ENCODE measurements around the gene POC5. TPM values are rescaled to one million over a fixed set of nuclear protein-coding genes. Genes with fewer than 3 reads are reported as not detected.

POC5 gene
- total and polyA plus RNA-seq, 9 donors: 8.3 to 14.4 (median 12.1) TPM

DNA sequence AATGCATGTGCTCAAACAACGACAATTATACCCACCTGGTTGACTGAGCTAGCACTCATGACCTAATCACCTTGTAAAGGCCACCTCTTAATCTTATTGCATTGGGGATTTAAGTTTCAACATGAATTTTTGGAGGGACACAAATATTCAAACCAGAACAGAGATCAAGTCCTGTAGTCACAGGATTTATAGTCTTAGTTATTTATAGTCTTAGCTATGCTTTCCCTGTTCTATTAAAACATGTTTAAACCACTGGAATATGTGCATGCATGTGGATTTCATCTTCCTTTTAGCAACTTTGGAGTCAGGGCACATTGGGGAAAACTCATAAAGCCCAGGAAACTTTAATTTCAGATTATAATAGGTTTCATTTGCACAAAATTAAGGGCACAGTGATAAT is 79.3 kb downstream of the POC5 start:
- no peak for TF ChIP-seq CTCF (IDR thresholded peaks at IDR 0.05)
- H3K4me3 ChIP-seq: no peak overlapping the region
- no peaks in the 10 kb centered on the region for H3K27me3 ChIP-seq
- no peak for DNase-seq
- H3K4me1 ChIP-seq (ENCODE audit: insufficient read depth): no peaks in the 10 kb centered on the region
- intact Hi-C loops (cut with DNase I): no loop called here
- H3K27ac ChIP-seq: no peak overlapping the region
- 85 to 90% (median 87%) methylated on average over 1 of the region's 1 CpG for WGBS, 3 donors
- no peaks in the 10 kb centered on the region for H3K9me3 ChIP-seq
- no peaks in the 10 kb centered on the region for H3K36me3 ChIP-seq

GRCh38 chr5:75632321-75632720 is 84.9 kb downstream of the POC5 start:
- no peaks in the 10 kb centered on the region for H3K36me3 ChIP-seq
- DNase-seq: no peak
- H3K9me3 ChIP-seq: no peaks in the 10 kb centered on the region
- no peak for TF ChIP-seq CTCF (IDR thresholded peaks at IDR 0.05)
- no peak for TF ChIP-seq POLR2A (IDR thresholded peaks at IDR 0.05)
- no peak for TF ChIP-seq EP300 (IDR thresholded peaks at IDR 0.05)
- H3K4me3 ChIP-seq: no peak overlapping the region
- intact Hi-C loops (cut with DNase I): no loop called here
- 89 to 100% (median 95%) methylated on average over 1 of the region's 1 CpG for WGBS, 3 donors
- H3K27ac ChIP-seq: no peak overlapping the region
- no peaks in the 10 kb centered on the region for H3K27me3 ChIP-seq
- no peaks in the 10 kb centered on the region for H3K4me1 ChIP-seq (ENCODE audit: insufficient read depth)

DNA sequence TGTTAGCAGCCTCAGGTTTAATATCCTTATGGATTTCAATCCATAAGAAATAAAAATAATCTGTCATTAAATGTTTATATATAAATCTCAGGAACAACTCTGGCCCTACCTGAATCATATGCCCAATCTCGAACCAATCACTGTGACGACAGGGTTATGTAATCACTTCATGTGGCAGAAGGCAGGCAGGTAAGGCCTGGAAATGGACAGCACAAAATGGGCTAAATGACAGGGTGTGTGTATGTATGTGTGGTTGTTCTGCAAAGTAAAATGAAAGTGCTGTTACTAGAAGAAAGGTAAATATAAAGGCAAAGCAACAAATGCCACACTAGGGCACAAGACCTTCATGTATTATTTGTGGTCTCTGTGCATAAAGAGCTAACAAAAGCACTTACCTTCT is 86.4 kb downstream of the POC5 start:
- 96 to 99% (median 98%) methylated on average over 2 of the region's 2 CpGs for WGBS, 3 donors
- TF ChIP-seq CTCF (IDR thresholded peaks at IDR 0.05) (no peak), EP300 (IDR thresholded peaks at IDR 0.05) (no peak), POLR2A (IDR thresholded peaks at IDR 0.05) (no peak)
- Histone ChIP-seq H3K27me3 (no peaks in the 10 kb centered on the region), H3K27ac (no peak overlapping the region), H3K9me3 (no peaks in the 10 kb centered on the region), H3K36me3 (no peaks in the 10 kb centered on the region), H3K4me1 (ENCODE audit: insufficient read depth) (no peaks in the 10 kb centered on the region), H3K4me3 (no peak overlapping the region)
- no peak for DNase-seq
- intact Hi-C loops (cut with DNase I): no loop called here

DNA sequence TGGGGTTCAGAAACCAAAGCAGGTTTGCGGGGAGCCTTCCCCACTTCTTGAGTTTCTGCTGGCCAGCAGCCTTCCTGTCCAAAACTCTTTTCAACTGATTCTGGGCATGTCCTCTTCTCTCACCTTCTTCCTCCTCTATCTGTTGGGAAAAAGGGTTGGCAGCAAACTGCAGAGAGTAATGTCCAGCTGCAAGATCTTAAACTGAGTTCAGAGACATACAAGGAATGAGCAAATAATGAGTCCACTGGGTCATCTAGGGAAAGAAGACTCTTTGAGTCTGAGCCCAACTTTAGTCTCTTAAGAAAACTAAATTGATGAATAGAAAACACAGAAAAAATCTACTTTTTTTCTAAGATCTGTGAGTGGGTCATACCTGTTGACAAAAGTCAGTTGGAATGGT is 89.4 kb downstream of the POC5 start:
- TF ChIP-seq EP300 (IDR thresholded peaks at IDR 0.05): no peak
- no peak for TF ChIP-seq CTCF (IDR thresholded peaks at IDR 0.05)
- TF ChIP-seq POLR2A (IDR thresholded peaks at IDR 0.05): no peak
- no peaks in the 10 kb centered on the region for H3K9me3 ChIP-seq
- no peak for DNase-seq
- H3K4me1 ChIP-seq (ENCODE audit: insufficient read depth): peaks cover 1% of the 10 kb centered on the region
- WGBS, 3 donors: 98 to 100% (median 100%) methylated on average over 1 of the region's 1 CpG
- H3K27me3 ChIP-seq: no peaks in the 10 kb centered on the region
- intact Hi-C loops (cut with DNase I): no loop called here
- no peaks in the 10 kb centered on the region for H3K36me3 ChIP-seq
- no peak overlapping the region for H3K4me3 ChIP-seq
- no peak overlapping the region for H3K27ac ChIP-seq

DNA sequence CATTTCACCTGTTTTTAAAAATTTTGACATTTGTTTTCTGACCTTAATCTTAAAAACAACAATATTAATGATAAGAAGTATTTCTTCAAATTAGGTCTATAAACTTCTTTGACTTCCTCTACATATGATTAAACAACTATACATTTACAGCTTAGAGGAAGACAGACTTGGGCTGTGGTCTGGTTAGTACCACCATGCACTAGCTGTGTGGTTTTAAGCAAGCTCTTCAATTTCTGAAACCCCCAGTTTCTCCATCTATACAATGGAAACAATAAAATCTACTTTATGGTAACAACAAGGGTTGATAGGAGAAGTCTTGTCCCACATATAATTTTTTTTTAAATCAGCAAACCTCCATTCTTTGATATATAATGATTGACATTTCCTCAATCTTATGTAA is 90.3 kb downstream of the POC5 start:
- no peaks in the 10 kb centered on the region for H3K36me3 ChIP-seq
- no peaks in the 10 kb centered on the region for H3K9me3 ChIP-seq
- DNase-seq: no peak
- H3K4me1 ChIP-seq (ENCODE audit: insufficient read depth): peaks cover 1% of the 10 kb centered on the region
- TF ChIP-seq POLR2A (IDR thresholded peaks at IDR 0.05): no peak
- H3K27me3 ChIP-seq: no peaks in the 10 kb centered on the region
- intact Hi-C loops (cut with DNase I): no loop called here
- no peak overlapping the region for H3K27ac ChIP-seq
- H3K4me3 ChIP-seq: no peak overlapping the region

Small RNAs within 50 kb of the gene (small RNA-seq; reads per million reads assigned to genes)
- not detected for gene RNU6-680P

Other genes starting within 250 kb of the POC5 start
- gene CERT1, start 205.8 kb downstream of the POC5 start, total RNA-seq: 10 to 100 TPM; 34.5 to 41.8 (median 36.0) TPM
- gene CERT1, start 205.8 kb downstream of the POC5 start, polyA plus RNA-seq: 10 to 100 TPM; 19.1 to 31.0 TPM
- 10 to 100 TPM; 26.5 to 41.0 (median 33.2) TPM for gene POLK, start 205.5 kb downstream of the POC5 start, total RNA-seq
- gene POLK, start 205.5 kb downstream of the POC5 start, polyA plus RNA-seq: 10 to 100 TPM in 1 of 2 donors, 1 to 10 TPM in 1; 9.3 to 17.1 TPM
- 1 to 10 TPM in 2 of 7 donors, under 1 TPM in 3, not detected in 2; 0.45 to 6.8 (median 0.79) TPM for gene ANKDD1B, start 106.0 kb downstream of the POC5 start, total RNA-seq
- gene ANKDD1B, start 106.0 kb downstream of the POC5 start, polyA plus RNA-seq: 1 to 10 TPM in 1 of 2 donors, under 1 TPM in 1; 0.34 to 1.2 TPM

Measured in ovary (tissue), 9 donors.